Panc1 (cell line): ENCODE measurements around the gene AP3S2.

Source experiments
- CTCF ChIP-seq: fragments of 450-650 bp; IDR thresholded peaks from 2 replicates; pipeline ENCODE4 v1.5.1; 2017; ENCODE audit warnings: mild to moderate bottlenecking
- POLR2AphosphoS5 ChIP-seq: IDR thresholded peaks from 2 replicates; pipeline ENCODE4 v1.6.1; 2012; ENCODE audit warnings: mild to moderate bottlenecking, low read depth, low read length, moderate library complexity
- REST ChIP-seq, 2 experiments: IDR thresholded peaks; 2 replicates each; pipeline ENCODE4 v1.6.1; 2011 to 2012; ENCODE audit warnings: low read depth in 2 of 2, control low read depth in 1 of 2, low read length in 1 of 2, mild to moderate bottlenecking in 1 of 2, moderate library complexity in 1 of 2; ENCODE audit not compliant: insufficient read depth in 1 of 2
- TCF7L2 ChIP-seq: IDR thresholded peaks from 2 replicates; pipeline ENCODE4 v1.6.1; 2011; ENCODE audit warnings: mild to moderate bottlenecking, low read depth, low read length, inconsistent platforms

- TF ChIP-seq CTCF (no peak), TCF7L2 (no peak), POLR2AphosphoS5 (no peak), REST (IDR thresholded peaks at IDR 0.05; ENCODE audit: insufficient read depth in 1 of 2, low read depth in 2 of 2, low read length in 1 of 2) (no peak)
These were observed 81.6 kb downstream of the AP3S2 start for GRCh38 chr15:89812011-89812846.
